CD14-positive monocyte (primary cell): Measurements from ENCODE around the gene ALOX15. TPM values are rescaled to one million over a fixed set of nuclear protein-coding genes. Genes with fewer than 3 reads are reported as not detected.

Experiments used
- DNase-seq, 3 donors: peaks; one replicate each; pipeline ENCODE4 v3.0.0-alpha.2; 2011 to 2022
- H2AFZ ChIP-seq: 2 replicates; pipeline ENCODE4 v1.6.0; 2012; ENCODE audit warnings: mild to moderate bottlenecking, low read depth, low read length, inconsistent platforms; ENCODE audit not compliant: insufficient read depth, poor library complexity, severe bottlenecking
- H3K27ac ChIP-seq, 2 donors: 1 replicate in 1 of 2; 2 replicates in 1 of 2; pipeline ENCODE4 v1.5.1; 2012 to 2013; ENCODE audit warnings: low read length in 2 of 2, control low read depth in 1 of 2, inconsistent platforms in 1 of 2, low read depth in 1 of 2, mild to moderate bottlenecking in 1 of 2
- H3K27me3 ChIP-seq, 2 donors: one replicate each; pipeline versions ENCODE4 v1.6.0 to v1.6.1; 2011 to 2013; ENCODE audit warnings: low read length in 2 of 2; ENCODE audit not compliant: control insufficient read depth in 2 of 2, insufficient read depth in 2 of 2
- H3K36me3 ChIP-seq, 2 donors: replicated peaks in 1 of 2; 1 replicate in 1 of 2; 2 replicates in 1 of 2; pipeline versions ENCODE4 v1.5.1 to v1.6.1; 2012 to 2013; ENCODE audit warnings: low read length in 2 of 2, control low read depth in 1 of 2, inconsistent platforms in 1 of 2, mild to moderate bottlenecking in 1 of 2; ENCODE audit not compliant: insufficient read depth in 2 of 2, control insufficient read depth in 1 of 2
- H3K4me1 ChIP-seq, 2 donors: 1 replicate in 1 of 2; 2 replicates in 1 of 2; pipeline versions ENCODE4 v1.5.1 to v1.6.1; 2012 to 2013; ENCODE audit warnings: low read length in 2 of 2, control low read depth in 1 of 2, inconsistent platforms in 1 of 2, mild to moderate bottlenecking in 1 of 2, moderate library complexity in 1 of 2; ENCODE audit not compliant: insufficient read depth in 2 of 2, control insufficient read depth in 1 of 2
- H3K4me2 ChIP-seq: replicated peaks from 2 replicates; pipeline ENCODE3; 2012; ENCODE audit warnings: low read length, moderate library complexity, mild to moderate bottlenecking; ENCODE audit not compliant: poor library complexity, severe bottlenecking; ENCODE audit errors: extremely low read depth
- H3K4me3 ChIP-seq, 3 experiments: fragments of 200-600 bp in 1 of 3; sonication (generic) in 1 of 3; replicated peaks in 1 of 3; 1 replicate in 2 of 3; 2 replicates in 1 of 3; pipeline ENCODE4 v1.5.1; 2011 to 2013; ENCODE audit warnings: low read length in 3 of 3, mild to moderate bottlenecking in 3 of 3, control low read depth in 2 of 3, low read depth in 2 of 3, inconsistent platforms in 1 of 3, moderate library complexity in 1 of 3
- H3K79me2 ChIP-seq: 2 replicates; pipeline ENCODE4 v1.6.0; 2012; ENCODE audit warnings: mild to moderate bottlenecking, control low read depth, inconsistent platforms, low read length, moderate library complexity; ENCODE audit not compliant: insufficient read depth
- H3K9ac ChIP-seq: 2 replicates; pipeline ENCODE4 v1.6.0; 2017; ENCODE audit warnings: low read length, mild to moderate bottlenecking; ENCODE audit not compliant: insufficient read depth, poor library complexity, severe bottlenecking
- H3K9me3 ChIP-seq, 2 donors: replicated peaks in 1 of 2; 1 replicate in 1 of 2; 2 replicates in 1 of 2; pipeline versions ENCODE4 v1.5.1 to v1.6.1; 2012 to 2013; ENCODE audit warnings: low read length in 2 of 2, control low read depth in 1 of 2; ENCODE audit not compliant: control insufficient read depth in 1 of 2, insufficient read depth in 1 of 2
- H4K20me1 ChIP-seq: 2 replicates; pipeline ENCODE4 v1.6.0; 2012; ENCODE audit warnings: mild to moderate bottlenecking, low read length, control low read depth, moderate library complexity; ENCODE audit not compliant: insufficient read depth
- H3K27ac Mint-ChIP-seq, 7 donors: one replicate each; pipeline ENCODE4 v1.8.0; 2020; ENCODE audit warnings: mild to moderate bottlenecking in 7 of 7, mixed read lengths in 7 of 7, moderate library complexity in 6 of 7, inconsistent platforms in 2 of 7
- H3K27me3 Mint-ChIP-seq, 3 donors: one replicate each; pipeline ENCODE4 v1.8.0; 2021 to 2022; ENCODE audit warnings: low read depth in 3 of 3, mild to moderate bottlenecking in 3 of 3, mixed read lengths in 3 of 3, moderate library complexity in 3 of 3, inconsistent platforms in 1 of 3
- H3K36me3 Mint-ChIP-seq, 2 donors: one replicate each; pipeline ENCODE4 v1.8.0; 2020; ENCODE audit warnings: mixed read lengths in 2 of 2, inconsistent platforms in 1 of 2, mild to moderate bottlenecking in 1 of 2
- H3K4me1 Mint-ChIP-seq: one replicate; pipeline ENCODE4 v1.8.0; 2020; ENCODE audit warnings: mild to moderate bottlenecking, mixed read lengths
- H3K4me3 Mint-ChIP-seq, 2 donors: one replicate each; pipeline ENCODE4 v1.8.0; 2020; ENCODE audit warnings: mild to moderate bottlenecking in 2 of 2, mixed read lengths in 2 of 2, moderate library complexity in 1 of 2
- H3K9me3 Mint-ChIP-seq, 7 donors: one replicate each; pipeline ENCODE4 v1.8.0; 2020 to 2022; ENCODE audit warnings: mixed read lengths in 7 of 7, mild to moderate bottlenecking in 6 of 7, moderate library complexity in 6 of 7, inconsistent platforms in 2 of 7
- WGBS: methylation state at CpG from one replicate; pipeline ENCODE4 v1.1.5; 2013; ENCODE audit warnings: missing lambda C conversion rate; ENCODE audit not compliant: insufficient coverage; 5-methylcytosine and 5-hydroxymethylcytosine counted together
- intact Hi-C, 2 donors: fragments of 100-400 bp; cut with micrococcal nuclease; formaldehyde crosslinking; loops; one replicate each; pipeline versions ENCODE4 v1.15.0 to v1.15.1; 2023
- polyA plus RNA-seq, 3 donors: library from polyadenylated mRNA; depleted of rRNA in 1 of 3; unstranded in 2 of 3; stranded (reverse) in 1 of 3; fragments of 300-500 nt in 2 of 3; fragments of >200 nt in 1 of 3; fragmentation: Illumina TruSeq in 2 of 3; gene quantifications; 1 replicate in 2 of 3; 2 replicates in 1 of 3; pipeline ENCODE4 v1.2.3, GENCODE V29; 2012 to 2021
- TF ChIP-seq, protein P1 (sequence below): fragments of 200-600 bp; IDR thresholded peaks from one replicate; pipeline ENCODE4 v1.8.0; 2022; ENCODE audit warnings: antibody characterized with exemption, mild to moderate bottlenecking

The ALOX15 gene
- polyA plus RNA-seq, 3 donors = 0.05 to 0.13 TPM; not detected in 1

GRCh38 chr17:4583782-4584100 lies 57.7 kb downstream of the ALOX15 start:
- Histone ChIP-seq H3K9me3 (peaks cover 0 to 10% of the 10 kb centered on the region in 2 donors), H3K9ac (no peak overlapping the region), H3K4me1 (peaks cover 5 to 10% of the 10 kb centered on the region in 2 donors), H3K4me2 (peak overlapping the region; percentile 51), H3K4me3 (no peak overlapping the region), H4K20me1 (no peaks in the 10 kb centered on the region), H3K27me3 (peaks cover 19 to 48% of the 10 kb centered on the region in 2 donors), H2AFZ (no peak overlapping the region), H3K79me2 (no peaks in the 10 kb centered on the region), H3K36me3 (no peaks in the 10 kb centered on the region), H3K27ac (no peak overlapping the region)
- Mint-ChIP-seq H3K4me1 (peaks cover 3% of the 10 kb centered on the region), H3K36me3 (peaks cover 0 to 1% of the 10 kb centered on the region in 2 donors), H3K4me3 (peak overlapping the region; percentile 51 to 80), H3K9me3 (peaks cover 0 to 7% (median 3%) of the 10 kb centered on the region in 7 donors), H3K27ac (no peak overlapping the region), H3K27me3 (peaks cover 42 to 70% (median 60%) of the 10 kb centered on the region in 3 donors)
- DNase-seq = no peak
- 13% methylated on average over 6 of the region's 12 CpGs for WGBS
- TF ChIP-seq, protein P1, sequence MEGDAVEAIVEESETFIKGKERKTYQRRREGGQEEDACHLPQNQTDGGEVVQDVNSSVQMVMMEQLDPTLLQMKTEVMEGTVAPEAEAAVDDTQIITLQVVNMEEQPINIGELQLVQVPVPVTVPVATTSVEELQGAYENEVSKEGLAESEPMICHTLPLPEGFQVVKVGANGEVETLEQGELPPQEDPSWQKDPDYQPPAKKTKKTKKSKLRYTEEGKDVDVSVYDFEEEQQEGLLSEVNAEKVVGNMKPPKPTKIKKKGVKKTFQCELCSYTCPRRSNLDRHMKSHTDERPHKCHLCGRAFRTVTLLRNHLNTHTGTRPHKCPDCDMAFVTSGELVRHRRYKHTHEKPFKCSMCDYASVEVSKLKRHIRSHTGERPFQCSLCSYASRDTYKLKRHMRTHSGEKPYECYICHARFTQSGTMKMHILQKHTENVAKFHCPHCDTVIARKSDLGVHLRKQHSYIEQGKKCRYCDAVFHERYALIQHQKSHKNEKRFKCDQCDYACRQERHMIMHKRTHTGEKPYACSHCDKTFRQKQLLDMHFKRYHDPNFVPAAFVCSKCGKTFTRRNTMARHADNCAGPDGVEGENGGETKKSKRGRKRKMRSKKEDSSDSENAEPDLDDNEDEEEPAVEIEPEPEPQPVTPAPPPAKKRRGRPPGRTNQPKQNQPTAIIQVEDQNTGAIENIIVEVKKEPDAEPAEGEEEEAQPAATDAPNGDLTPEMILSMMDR = no peak
- intact Hi-C loops = no loop called here

DNA sequence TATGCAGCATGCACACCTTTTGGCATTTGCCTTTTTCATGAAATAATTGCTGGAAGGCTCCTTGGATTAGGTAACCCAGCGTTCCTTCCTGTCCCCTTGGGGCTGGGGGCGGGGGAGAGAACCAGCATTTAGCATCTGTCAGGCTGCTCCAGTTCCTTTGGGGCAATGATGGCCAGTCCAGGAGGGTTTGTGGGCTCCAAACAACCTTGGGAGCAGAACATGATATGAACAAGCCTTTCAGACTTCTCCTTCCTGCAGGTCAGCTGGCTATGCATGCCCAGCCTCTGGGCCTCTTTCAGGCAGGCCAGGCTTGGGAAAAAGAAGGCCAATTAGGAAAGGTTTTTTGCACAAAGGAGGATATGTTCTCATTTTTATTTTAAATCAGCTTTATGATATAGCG lies 58.3 kb downstream of the ALOX15 start:
- Histone ChIP-seq H3K4me3 (no peak overlapping the region), H3K9ac (no peak overlapping the region), H2AFZ (no peak overlapping the region), H3K4me1 (peaks cover 5 to 10% of the 10 kb centered on the region in 2 donors), H3K9me3 (peaks cover 0 to 10% of the 10 kb centered on the region in 2 donors), H3K36me3 (no peaks in the 10 kb centered on the region), H4K20me1 (no peaks in the 10 kb centered on the region), H3K4me2 (no peak overlapping the region), H3K27ac (no peak overlapping the region), H3K27me3 (peaks cover 19 to 48% of the 10 kb centered on the region in 2 donors), H3K79me2 (no peaks in the 10 kb centered on the region)
- intact Hi-C loops = no loop called here
- peaks cover 3% of the 10 kb centered on the region for H3K4me1 Mint-ChIP-seq
- H3K36me3 Mint-ChIP-seq = peaks cover 0 to 1% of the 10 kb centered on the region in 2 donors
- peaks cover 42 to 68% (median 57%) of the 10 kb centered on the region in 3 donors for H3K27me3 Mint-ChIP-seq
- TF ChIP-seq, protein P1 = no peak
- H3K27ac Mint-ChIP-seq = no peak overlapping the region
- DNase-seq = no peak
- peaks cover 0 to 7% (median 3%) of the 10 kb centered on the region in 7 donors for H3K9me3 Mint-ChIP-seq
- 80% methylated on average over 2 of the region's 3 CpGs for WGBS
- peak overlapping the region in 1 of 2 donors; percentile 21 for H3K4me3 Mint-ChIP-seq
